ENCODE data around the gene IQCF5.
"Not testable (repeated sequence)": the region's sequence is repeated elsewhere in the genome, so short reads cannot be mapped to it uniquely, and the experiment has no call there.

The IQCF5 gene

DNA sequence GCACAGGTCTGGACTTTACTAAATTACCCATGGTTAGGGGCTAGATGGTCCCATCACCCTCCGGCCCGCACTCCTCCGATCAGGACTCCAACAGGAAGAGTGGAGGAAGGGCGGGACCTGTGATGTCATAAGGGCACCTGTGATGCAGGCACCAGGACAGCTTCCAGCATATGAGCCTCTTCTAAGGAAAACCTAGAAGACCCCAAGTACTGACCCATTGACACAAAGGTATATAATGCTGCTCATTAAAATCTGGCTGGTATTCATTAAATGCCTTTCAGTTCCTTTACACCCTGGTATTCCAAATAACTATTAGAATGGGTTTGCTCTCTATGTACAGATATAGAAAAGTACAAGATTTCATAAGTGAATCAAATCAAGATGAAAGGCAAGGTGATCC lies at the start of gene IQCF5:
Gene IQCF5, minus strand, starts transcription at position 101 of the 400 bp plus-strand sequence. Its CDS starts 70 bp downstream, at position 31.
- no peak for DNase-seq (ENCODE audit: low read depth in 2 of 2)

DNA sequence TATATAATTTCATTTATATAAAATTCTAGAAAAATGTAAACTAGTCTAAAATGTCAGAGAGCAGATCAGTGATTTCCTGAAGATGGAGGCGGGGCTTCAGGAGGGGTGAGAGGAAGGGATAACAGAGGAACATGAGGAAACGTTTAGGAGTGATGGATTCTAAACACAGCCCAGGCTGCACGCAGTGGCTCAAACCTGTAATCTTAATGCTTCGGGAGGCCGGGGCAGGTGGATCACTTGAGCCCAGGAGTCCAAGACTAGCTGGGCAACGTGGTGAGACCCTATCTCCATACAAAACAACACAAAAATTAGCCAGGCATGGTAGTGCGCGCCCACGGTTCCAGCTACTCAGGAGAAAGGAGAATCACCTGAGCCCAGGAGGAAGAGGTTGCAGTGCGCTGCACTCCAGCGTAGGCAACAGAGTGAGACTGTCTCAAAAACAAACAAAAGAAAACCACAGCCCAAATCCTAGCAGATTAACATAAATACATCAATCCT lies 45.7 kb upstream of the IQCF5 start:
- no peak for DNase-seq (ENCODE audit: low read depth in 2 of 2)

DNA sequence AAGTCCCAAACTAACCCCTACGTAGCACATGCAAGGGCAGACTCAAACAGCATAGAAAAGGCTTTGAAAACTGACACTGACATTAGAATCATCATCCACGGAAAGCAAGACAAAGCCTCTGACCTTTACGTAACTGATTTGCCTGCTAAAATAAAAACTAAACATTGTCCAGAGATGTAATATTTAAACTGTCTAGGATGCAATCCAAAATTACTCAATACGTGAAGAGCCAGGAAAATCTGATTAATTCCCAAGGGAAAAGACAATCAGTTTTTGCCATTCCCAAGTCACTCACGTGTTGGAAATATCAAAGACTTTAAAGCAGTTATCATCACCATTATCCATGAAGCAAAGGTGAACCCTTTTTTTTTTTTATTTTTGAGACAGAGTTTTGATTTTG lies 41.0 kb upstream of the IQCF5 start:
- DNase-seq (ENCODE audit: low read depth in 2 of 2) = no peak

DNA sequence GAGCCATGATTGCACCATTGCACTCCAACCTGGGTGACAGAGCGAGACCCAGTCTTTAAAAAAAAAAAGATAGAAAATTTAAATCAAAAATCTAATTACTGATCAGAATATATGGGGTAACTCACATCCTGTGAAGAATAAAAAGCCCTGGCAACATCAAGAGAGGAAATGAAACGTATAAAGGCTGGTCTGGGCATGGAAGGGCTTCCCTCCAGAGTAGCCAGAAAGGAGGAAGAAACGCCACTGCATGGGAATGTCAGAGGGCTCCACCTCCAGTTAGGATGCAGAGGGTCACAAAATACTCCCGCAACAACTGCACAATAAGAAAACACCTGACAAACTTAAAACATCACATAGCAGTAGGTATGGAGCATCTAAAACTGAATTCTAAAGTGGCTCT lies 32.6 kb upstream of the IQCF5 start:
- DNase-seq (ENCODE audit: low read depth in 2 of 2) = no peak

DNA sequence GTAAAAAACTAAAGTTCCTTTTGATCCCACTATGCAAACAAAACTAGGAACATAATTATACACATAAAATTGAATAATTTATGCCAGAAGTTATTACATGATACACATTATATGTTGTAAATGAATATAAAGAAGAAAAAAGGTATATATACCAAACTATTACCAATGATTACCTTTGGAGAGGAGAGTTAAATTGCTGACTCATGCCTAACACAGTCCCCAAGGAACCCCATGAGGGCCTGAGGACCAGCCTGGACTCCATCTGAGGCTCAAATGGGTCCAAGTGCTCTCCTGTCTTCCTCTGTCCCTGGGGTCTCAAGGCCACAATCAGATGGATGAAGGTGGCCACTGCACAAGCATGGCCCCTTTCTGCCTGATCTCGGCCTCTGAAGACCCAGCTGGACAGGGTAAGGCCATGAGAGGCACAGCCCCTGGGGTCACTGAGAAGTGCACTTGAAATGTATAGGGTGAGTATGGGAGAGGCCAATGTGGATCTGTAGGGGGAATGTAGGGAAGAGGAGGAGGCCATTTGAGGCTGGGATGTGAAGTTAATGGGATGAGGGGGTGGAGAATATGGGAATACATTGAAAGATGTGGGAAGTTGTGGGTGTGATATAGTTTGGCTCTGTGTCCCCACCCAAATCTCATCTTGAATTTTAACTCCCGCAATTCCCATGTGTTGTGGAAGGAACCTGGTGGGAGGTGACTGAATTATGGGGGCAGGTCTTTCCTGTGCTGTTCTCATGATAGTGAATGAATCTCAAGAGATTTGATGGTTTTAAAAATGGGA lies 28.8 kb upstream of the IQCF5 start:
- DNase-seq (ENCODE audit: low read depth in 2 of 2) = no peak

DNA sequence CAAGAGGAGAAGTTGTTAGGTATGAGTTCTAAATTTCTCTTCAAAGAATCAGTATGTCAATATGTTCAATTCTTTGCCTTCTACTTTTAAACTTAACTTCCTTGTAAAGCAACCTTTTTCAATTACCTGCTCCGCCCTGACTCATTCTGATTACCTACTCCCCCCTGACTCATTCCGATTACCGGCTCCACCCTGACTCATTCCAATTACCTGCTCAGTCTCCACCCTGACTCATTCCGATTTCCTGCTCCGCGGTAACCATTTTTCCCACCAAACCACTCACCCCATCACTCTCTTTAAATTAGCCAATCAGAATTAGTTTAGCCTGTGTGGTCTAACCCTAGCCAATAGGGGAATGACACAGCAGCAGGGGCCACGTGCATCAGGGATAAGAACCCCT lies 27.0 kb upstream of the IQCF5 start:
- not testable (repeated sequence) for DNase-seq (ENCODE audit: low read depth in 2 of 2)

DNA sequence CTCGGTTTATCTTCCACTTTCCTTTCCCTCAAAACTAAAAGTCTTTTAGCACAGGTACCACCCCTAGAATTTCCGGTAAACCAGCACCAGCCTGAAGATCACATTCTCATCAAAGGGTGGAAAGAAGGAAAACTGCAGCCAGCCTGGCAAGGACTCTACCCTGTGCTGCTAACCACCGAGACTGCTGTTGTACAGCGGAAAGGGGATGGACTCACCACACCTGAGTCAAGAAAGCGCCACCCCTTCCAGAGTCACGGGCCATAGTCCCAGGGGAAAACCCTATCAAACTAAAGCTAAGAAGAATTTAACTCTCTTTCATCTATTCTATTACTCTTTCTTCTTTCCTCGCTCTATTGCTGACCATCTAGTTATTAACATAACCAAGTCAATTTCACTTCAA lies 24.6 kb upstream of the IQCF5 start:
- DNase-seq (ENCODE audit: low read depth in 2 of 2) = not testable (repeated sequence)

DNA sequence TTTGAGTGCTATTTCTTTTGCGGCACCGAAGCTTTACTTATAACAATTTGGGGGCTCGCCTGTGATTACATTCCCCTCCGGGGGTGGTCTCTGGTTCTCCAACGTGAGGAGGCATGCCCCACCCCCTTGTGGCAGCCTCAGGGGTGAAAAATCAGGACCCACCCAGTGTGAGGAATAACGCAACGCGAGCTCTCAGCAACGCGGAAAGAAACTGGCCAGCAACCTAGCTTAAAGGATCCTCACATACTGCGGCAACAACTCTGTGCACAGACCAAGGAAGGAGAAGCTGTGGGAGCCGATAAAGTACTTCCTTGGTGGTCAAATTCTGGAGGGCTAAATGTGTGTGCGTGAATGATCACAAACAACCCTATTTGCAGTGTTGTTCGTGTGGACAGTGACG lies 22.0 kb upstream of the IQCF5 start:
- no peak for DNase-seq (ENCODE audit: low read depth in 2 of 2)

DNA sequence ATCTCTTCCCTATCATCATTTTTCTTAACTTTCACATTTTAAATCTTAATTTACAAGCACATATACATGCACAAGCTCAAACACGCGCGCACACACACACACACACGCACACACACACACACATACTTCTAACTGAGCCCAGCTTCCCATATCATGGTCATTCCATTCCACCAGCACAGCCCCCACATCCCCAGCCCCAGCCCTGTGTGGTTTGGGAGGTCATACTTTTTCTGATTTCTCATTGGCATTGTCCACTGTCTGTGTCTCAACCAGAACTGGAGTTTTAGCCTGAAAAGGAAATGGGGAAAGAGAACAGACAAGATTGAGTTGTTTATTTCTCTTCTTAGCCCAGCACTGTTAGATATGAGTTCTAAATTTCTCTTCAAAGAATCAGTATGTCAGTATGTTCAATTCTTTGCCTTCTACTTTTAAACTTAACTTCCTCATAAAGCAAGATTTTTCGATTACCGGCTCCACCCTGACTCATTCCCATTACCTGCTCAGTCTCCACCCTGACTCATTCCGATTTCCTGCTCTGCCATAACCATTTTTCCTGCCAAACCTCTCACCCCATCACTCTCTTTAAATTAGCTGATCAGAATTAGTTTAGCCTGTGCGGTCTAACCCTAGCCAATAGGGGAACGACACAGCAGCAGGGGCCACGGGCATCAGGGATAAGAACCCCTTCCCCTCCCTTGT lies 21.4 kb upstream of the IQCF5 start:
- no peak for DNase-seq (ENCODE audit: low read depth in 2 of 2)

DNA sequence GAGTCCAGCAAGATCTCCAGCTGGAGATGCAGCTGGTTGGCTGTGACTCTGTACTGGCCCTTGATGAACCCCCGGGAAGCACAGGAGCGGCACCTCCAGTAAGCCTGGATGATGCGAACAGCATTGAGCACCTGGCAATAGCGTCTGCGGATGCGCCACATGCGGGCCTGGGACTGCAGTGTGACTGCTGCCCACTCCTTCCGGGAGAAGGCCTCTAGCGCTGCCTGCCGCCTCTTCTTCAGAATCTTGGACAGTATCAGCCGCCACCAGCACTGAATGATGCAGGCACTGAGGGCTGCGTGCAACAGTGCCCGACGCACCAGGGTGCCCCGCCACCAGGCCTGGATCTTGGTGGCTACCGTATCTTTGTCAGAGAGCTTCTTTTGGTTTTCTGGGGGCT lies 19.5 kb upstream of the IQCF5 start:
- no peak for DNase-seq (ENCODE audit: low read depth in 2 of 2)

DNA sequence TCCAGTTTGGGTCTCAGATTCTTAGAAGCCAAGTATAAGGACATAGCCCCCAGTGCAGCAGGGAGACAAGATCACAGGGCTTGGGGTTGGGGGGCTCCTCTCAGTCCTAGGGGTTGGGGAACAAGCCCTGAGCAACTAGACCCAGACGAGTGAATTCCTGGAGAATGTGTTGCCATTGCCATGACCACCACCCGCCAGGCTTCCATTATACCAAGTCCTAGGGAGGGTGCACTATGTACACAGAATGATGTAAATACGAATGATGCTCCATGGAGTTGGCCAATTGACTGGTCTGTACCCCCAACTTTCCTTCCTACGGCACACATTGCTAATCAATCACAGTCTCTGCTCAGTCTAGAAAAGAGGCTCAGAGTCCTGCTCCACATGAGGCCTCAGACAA lies 19.0 kb upstream of the IQCF5 start:
- no peak for DNase-seq (ENCODE audit: low read depth in 2 of 2)

DNA sequence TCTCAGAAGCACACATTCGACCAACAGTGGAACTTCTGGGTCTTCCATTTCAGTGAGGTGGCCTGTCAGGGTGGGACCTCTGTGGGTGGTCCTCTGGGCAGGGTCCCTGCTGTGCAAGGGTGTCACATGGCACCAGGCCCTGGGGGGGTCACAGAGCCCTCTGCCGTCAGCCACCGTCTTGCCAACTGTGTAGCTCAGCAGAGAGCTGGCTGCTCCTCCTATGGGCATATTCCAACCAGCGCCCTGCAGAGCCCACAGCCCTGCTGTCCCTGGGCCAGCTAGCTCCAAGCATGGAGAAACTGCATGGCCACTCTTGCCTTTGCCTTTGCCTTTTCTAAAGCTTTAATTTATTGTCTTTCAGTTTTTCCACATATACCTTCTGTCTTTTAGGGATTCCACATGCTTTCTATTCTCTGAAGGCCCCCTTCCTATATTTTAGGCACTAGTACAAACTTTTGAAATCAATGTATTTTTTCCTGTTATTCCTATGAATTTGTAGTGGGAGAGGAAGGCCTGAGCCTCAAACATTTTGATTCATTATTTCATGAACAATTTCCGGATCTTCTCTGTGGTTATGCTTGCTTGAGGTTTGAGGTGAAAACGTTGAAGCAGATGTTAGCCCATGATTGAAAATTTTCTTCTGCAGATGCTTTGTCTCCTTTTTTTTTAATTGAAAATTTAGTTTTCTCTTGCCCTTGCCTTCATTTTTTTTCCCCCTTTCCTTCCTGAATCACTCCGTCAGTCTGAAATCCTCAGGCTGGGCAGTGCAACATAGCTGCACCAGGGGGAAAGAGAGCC lies 16.0 kb upstream of the IQCF5 start:
- no peak for DNase-seq (ENCODE audit: low read depth in 2 of 2)

DNA sequence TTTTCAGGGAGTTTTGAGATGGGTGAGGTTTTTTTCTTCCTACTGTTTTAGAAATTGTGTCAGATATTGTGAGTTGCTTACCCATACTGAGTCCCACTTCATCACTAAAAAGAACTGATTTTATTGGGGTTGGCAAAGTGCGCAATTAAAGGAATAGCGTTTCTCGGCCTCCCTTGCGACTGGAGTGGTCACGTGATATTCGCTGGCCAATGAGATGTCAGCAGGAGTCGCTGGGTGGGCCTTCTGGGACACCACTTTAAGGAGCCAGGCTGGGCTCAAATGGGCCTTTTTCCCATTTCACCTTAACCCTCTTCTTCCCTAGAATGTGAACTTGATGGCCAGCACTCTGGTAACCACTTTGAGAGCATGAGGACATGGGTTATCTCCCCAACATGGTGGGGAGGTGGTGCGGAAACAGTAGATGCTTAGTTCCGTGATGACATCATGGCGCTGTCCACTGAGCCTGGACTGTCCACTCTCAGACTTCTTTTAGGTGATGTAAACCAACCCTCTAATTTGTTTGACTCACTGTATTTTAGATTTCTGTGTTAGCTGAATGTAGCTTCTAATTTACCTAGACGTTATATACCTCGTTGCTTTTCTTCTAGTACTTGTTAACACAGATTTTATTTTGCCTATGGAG lies 13.2 kb upstream of the IQCF5 start:
- DNase-seq (ENCODE audit: low read depth in 2 of 2) = no peak

DNA sequence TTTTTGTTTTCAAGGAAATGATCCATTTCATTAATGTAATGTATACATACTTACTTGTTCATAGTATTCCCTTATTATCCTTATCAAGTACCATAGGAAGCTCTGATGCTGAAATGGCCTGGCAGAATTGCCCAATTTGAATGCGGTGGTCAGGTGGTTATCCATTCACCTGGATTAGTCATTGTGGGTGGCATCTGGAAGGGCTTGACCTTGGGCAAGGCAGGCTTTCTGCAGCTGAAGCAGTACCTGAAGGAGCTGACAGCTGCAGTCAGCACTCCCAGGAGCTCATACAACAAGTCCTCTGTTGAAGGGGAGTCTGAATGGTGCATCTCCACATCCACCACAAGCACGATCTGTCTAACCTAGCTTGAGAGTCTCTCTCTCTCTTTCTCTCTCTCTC lies 12.2 kb upstream of the IQCF5 start:
- no peak for DNase-seq (ENCODE audit: low read depth in 2 of 2)

DNA sequence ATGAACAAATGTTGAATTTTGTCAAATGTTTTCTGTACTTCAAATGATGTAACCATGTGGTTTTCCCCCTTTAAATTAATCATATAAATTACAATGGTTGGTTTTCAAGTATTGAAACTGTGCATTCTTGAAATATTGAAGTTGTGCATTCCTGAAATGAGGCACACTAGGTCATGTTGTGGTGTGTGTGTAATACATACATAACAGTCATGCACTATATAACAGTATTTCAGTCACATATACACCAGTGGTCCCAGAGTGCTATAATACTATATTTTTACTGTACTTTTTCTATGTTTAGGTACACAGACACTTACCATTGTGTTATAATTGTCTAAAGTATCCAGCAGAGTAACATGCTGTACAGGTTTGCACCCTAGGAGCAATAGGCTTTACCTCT lies 11.0 kb upstream of the IQCF5 start:
- DNase-seq (ENCODE audit: low read depth in 2 of 2) = no peak

DNA sequence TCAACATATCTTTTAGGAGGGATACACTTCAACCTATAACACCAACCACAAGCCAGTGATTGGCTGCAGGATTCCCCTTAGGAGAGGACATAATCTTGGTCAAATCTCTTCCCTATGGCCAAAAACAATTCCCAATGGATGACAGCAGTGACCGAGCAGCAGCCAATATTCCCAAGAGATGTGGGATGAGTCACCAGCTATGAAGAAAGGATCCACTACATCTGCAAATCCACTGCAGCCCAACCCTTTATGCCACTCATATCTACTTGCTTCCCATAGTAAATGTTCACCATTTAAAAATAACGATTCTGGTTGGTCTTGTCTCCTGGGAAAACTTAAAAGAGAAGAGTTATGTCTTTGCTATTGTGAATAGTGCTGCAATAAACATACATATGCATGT lies 4.5 kb upstream of the IQCF5 start:
- DNase-seq (ENCODE audit: low read depth in 2 of 2) = no peak

DNA sequence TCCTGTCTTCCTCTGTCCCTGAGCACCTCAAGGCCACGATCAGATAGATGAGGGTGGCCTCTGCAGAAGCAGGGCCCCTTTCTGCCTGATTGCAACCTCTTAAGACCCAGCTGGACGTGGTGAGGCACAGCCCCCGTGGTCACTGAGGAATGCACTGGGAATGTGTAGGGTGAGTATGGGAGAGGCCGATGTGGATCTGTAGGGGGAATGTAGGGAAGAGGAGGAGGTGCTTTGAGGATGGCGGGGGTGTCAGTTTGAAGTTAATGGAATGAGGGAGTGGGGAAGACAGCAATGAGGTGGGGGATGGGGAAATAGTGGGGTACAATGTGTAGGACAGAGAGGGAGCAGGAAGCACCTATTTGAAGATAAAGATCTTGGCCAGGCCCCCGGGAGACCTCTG lies 785 bp upstream of the IQCF5 start:
- DNase-seq (ENCODE audit: low read depth in 2 of 2) = no peak

DNA sequence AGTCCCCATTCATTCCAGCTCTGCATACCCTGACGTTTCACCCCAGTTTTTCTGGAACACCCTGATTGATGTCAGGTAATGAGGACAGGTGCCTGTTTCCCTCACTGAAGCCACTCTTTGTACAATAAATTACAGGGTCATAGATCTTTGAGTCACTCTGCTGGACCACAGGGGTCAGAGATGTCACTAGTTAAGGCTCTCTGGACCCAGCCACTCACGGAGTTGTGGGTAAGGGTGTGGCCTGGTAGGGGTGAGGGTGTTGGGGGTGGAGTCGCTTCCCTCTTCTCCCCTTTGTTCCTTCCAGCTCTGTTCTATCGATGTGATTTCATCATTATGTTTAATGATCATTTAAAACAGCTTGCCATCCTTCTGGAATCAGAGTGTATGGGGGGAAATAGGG lies 512 bp downstream of the IQCF5 start:
- DNase-seq (ENCODE audit: low read depth in 2 of 2) = no peak

DNA sequence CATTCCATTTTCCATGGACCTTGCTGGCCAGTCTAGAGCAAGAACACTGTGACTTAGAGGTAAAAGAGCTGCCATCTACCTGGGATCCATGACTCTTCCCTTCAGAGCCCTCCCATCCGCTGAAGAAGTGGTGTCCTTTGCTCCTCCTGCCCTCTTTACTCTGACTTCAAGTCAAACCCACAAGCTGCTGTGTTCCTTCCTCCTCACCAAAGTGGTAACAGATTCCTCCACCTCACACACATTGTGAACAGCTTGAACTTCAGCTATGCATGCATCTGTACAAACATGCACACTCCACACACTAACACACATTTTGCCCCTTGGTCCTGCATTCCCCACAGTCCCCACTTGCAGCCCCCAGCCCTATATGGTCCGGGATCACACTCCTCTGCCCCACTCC lies 990 bp downstream of the IQCF5 start:
- no peak for DNase-seq (ENCODE audit: low read depth in 2 of 2)

DNA sequence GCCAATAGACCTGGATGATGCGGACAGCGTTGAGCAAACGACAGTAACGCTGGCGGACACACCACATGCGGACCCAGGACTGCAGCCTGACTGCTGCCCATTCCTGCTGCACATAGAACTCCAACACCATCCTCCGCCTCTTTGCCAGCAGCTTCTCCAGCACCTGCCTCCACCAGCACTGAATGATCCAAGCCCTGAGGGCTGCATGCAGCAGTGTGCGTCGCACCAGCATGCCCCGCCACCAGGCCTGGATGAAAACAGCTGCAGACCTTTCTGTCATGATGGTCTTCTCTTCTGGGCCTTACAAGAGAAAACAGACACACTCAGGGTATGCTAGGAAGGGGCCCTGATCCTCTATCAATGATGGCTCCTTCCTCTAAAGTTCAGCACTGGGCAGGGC lies 1.5 kb downstream of the IQCF5 start:
- DNase-seq (ENCODE audit: low read depth in 2 of 2) = no peak

DNA sequence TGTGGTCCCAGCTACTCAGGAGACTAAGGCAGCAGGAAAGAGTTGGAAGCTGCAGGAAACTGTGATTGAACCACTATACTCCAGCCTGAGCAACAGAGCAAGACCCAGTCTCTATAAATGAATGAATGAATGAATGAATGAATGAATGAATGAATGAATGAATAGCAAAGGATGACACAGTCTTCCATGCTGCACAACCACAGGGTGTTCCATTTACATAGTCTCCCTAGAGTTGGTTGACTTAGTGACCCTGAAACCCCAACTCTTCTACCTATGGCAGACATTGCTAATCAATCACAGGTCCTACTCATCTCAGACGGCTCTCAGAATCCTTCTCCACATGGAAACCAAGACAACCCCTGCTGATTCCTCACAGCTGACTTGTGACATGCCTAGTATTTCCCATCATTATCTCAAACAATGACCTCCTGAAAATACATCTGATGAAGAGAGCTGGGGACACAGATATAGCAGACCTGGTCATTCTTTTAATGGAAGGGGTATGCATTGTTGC lies 2.1 kb downstream of the IQCF5 start:
- DNase-seq (ENCODE audit: low read depth in 2 of 2) = no peak

DNA sequence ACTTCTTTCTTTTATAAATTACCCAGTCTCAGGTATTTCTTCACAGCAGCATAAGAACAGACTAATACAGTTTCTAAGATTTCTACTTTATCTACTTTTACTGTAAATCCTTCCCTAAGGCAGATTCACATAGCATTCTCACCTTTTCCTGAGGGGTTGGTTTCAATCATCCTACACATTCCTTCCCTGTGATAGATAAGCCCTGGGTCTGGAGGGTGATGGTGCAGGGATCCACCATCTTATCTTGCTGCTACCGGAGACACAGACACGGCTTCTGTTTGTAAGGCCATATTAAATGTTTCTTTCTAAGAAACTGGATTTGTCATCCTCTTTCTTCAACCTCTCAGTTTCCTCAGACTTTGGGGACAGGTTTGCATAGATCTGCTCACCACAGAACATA lies 6.1 kb downstream of the IQCF5 start:
- DNase-seq (ENCODE audit: low read depth in 2 of 2) = no peak
